ENCODE measurements around the gene HDAC2.

HDAC2 gene

DNA sequence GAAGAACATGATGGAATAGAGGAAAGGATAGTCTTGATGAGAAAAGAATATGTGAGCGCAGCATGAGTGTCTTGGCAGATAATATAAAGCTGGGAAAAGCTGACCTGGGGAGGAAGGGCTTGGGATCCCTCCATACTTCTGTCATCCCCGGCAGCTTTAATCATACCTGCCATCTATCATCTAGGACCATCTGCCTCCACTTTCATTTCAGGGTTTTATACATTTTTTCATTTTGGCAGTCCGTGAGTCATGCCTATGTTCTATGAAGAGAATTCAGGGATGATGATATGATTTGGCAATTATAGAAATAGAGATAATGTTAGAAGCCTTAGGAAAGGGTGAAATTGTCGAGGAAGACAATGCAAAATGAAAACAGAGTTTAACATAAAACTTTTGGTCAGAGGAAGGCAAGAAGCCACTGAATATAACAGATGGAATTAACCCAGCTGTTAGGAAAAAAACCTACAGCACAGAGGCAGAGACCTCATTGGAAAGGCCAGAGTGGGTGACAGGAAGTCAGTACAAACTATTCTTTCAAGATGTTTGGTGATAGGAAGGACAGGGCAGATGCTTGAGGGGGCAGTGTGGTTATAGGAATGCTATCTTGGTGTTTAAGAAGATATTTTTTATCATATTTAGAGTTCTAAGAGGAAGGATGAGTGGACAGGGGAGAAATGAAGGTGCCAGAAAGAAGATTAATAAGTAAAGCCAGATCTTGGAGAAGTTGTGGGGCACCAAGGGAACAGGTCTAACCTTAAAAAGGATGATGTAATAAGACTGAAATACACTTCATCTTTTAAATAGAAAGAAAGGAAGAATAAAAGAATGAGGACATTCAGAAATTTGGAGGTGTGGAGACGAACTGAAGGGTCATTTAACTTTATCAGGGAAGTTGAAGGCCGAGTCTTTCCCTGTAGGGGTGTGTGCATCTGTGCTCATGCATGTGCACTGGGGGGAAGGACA, 76.0 kb downstream of the HDAC2 start:
- H3K27ac ChIP-seq (ENCODE audit: low read depth, low read length): no peak overlapping the region
- no peaks in the 10 kb centered on the region for H3K27me3 ChIP-seq (ENCODE audit: control insufficient read depth, insufficient read depth, low read length)
- H3K4me3 ChIP-seq (ENCODE audit: low read length): no peak overlapping the region
- no peaks in the 10 kb centered on the region for H3K36me3 ChIP-seq (ENCODE audit: control insufficient read depth, insufficient read depth, low read length)
- peaks cover 2% of the 10 kb centered on the region for H3K4me1 ChIP-seq (ENCODE audit: control insufficient read depth, insufficient read depth, low read length)
- H3K9ac ChIP-seq (ENCODE audit: low read length): no peak overlapping the region

DNA sequence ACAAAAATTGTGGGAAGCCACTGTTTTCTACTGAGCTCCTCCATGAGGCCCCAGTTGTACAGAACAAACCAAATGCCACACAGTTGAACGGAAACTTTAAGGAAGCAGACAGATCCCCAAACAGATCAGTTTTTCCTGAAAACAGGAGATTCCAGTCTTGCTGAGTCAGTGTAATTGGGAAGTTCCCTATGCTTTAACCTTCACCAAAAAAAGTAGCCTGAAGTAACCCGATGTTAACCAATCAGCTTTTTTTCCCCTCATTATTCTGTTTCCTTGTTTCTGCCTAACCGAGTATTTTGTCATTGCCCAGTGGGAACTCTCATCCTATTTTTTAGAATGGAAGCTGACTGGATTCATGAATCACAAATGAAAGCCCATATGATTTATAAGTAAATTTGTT, 77.1 kb downstream of the HDAC2 start:
- peaks cover 2% of the 10 kb centered on the region for H3K4me1 ChIP-seq (ENCODE audit: control insufficient read depth, insufficient read depth, low read length)
- H3K9ac ChIP-seq (ENCODE audit: low read length): no peak overlapping the region
- no peak overlapping the region for H3K27ac ChIP-seq (ENCODE audit: low read depth, low read length)
- H3K27me3 ChIP-seq (ENCODE audit: control insufficient read depth, insufficient read depth, low read length): no peaks in the 10 kb centered on the region
- H3K4me3 ChIP-seq (ENCODE audit: low read length): no peak overlapping the region
- H3K36me3 ChIP-seq (ENCODE audit: control insufficient read depth, insufficient read depth, low read length): no peaks in the 10 kb centered on the region

DNA sequence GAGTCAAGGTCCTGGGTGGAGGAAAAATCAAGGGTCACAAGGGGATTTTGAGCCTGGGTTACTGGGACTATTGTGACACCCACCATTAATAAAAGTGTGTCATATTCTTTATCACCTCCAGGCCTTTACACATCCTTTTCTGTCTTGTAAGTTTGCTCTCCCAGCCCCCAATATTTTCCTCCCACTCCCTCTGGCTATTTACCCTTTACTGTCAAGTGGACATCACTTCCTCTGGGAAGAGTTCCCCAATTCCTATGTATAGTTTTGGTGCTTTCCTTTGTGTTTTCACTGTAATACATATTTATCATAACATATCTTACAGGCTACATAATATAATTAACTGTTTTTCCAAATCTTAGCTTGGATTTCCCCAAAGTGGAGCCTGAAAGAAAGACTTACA, 77.5 kb downstream of the HDAC2 start:
- Histone ChIP-seq H3K36me3 (ENCODE audit: control insufficient read depth, insufficient read depth, low read length) (no peaks in the 10 kb centered on the region), H3K4me1 (ENCODE audit: control insufficient read depth, insufficient read depth, low read length) (peaks cover 2% of the 10 kb centered on the region)

GRCh38 chr6:113888956-113889630, 81.9 kb downstream of the HDAC2 start:
- H3K27ac ChIP-seq (ENCODE audit: low read depth, low read length): no peak overlapping the region
- no peaks in the 10 kb centered on the region for H3K36me3 ChIP-seq (ENCODE audit: control insufficient read depth, insufficient read depth, low read length)
- no peak overlapping the region for H3K4me3 ChIP-seq (ENCODE audit: low read length)
- no peaks in the 10 kb centered on the region for H3K27me3 ChIP-seq (ENCODE audit: control insufficient read depth, insufficient read depth, low read length)
- no peaks in the 10 kb centered on the region for H3K4me1 ChIP-seq (ENCODE audit: control insufficient read depth, insufficient read depth, low read length)
- H3K9ac ChIP-seq (ENCODE audit: low read length): no peak overlapping the region

More for the DNA sequence above, 77.5 kb downstream of the HDAC2 start:
- Histone ChIP-seq H3K27ac (ENCODE audit: low read depth, low read length) (no peak overlapping the region), H3K9ac (ENCODE audit: low read length) (no peak overlapping the region), H3K27me3 (ENCODE audit: control insufficient read depth, insufficient read depth, low read length) (no peaks in the 10 kb centered on the region), H3K4me3 (ENCODE audit: low read length) (no peak overlapping the region)

DNA sequence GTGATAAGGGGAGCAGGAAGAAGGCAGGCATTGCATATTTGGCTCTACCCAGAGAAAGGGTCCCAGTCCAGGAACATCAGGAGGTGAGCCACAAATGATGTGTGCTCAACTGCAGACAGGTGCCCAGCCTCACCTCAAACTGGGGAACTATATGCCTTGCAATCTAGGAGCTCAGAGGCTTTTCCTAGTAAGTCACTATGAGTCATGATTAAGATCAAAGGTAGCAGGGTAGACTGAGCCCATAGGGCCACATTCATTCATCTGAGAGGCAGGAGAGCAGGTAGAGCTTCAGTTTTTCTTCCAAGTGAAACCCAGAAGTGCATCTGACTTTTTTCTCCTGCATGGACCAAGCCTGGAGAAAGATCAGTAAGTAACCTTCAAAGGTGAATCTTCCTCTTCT, 82.5 kb downstream of the HDAC2 start:
- no peak overlapping the region for H3K9ac ChIP-seq (ENCODE audit: low read length)
- no peak overlapping the region for H3K27ac ChIP-seq (ENCODE audit: low read depth, low read length)
- H3K4me3 ChIP-seq (ENCODE audit: low read length): no peak overlapping the region
- no peaks in the 10 kb centered on the region for H3K4me1 ChIP-seq (ENCODE audit: control insufficient read depth, insufficient read depth, low read length)
- no peaks in the 10 kb centered on the region for H3K27me3 ChIP-seq (ENCODE audit: control insufficient read depth, insufficient read depth, low read length)
- H3K36me3 ChIP-seq (ENCODE audit: control insufficient read depth, insufficient read depth, low read length): no peaks in the 10 kb centered on the region

GRCh38 chr6:113886512-113886911, 84.4 kb downstream of the HDAC2 start:
- Histone ChIP-seq H3K4me1 (ENCODE audit: control insufficient read depth, insufficient read depth, low read length) (no peaks in the 10 kb centered on the region), H3K36me3 (ENCODE audit: control insufficient read depth, insufficient read depth, low read length) (no peaks in the 10 kb centered on the region), H3K4me3 (ENCODE audit: low read length) (no peak overlapping the region), H3K9ac (ENCODE audit: low read length) (no peak overlapping the region), H3K27me3 (ENCODE audit: control insufficient read depth, insufficient read depth, low read length) (no peaks in the 10 kb centered on the region), H3K27ac (ENCODE audit: low read depth, low read length) (no peak overlapping the region)

GRCh38 chr6:113884011-113884410, 86.9 kb downstream of the HDAC2 start:
- Histone ChIP-seq H3K27me3 (ENCODE audit: control insufficient read depth, insufficient read depth, low read length) (no peaks in the 10 kb centered on the region), H3K27ac (ENCODE audit: low read depth, low read length) (no peak overlapping the region), H3K36me3 (ENCODE audit: control insufficient read depth, insufficient read depth, low read length) (no peaks in the 10 kb centered on the region), H3K4me1 (ENCODE audit: control insufficient read depth, insufficient read depth, low read length) (no peaks in the 10 kb centered on the region), H3K9ac (ENCODE audit: low read length) (no peak overlapping the region), H3K4me3 (ENCODE audit: low read length) (no peak overlapping the region)
